K562 (cell line): Measurements from ENCODE around the gene APLF. TPM values are rescaled to one million over a fixed set of nuclear protein-coding genes. Genes with fewer than 3 reads are reported as not detected.

Experiments used
- ATF3 ChIP-seq, 2 experiments: fragments of 450-650 bp in 1 of 2; sonication (generic) in 1 of 2; formaldehyde crosslinking in 1 of 2; IDR thresholded peaks in 1 of 2; conservative IDR thresholded peaks in 1 of 2; 2 replicates each; pipeline versions ENCODE4 v1.6.1 to v1.8.1; 2016 to 2023; ENCODE audit warnings: mild to moderate bottlenecking in 2 of 2, moderate library complexity in 2 of 2, inconsistent platforms in 1 of 2, missing genetic modification reagents in 1 of 2
- ATF6 ChIP-seq: sonication (generic); formaldehyde crosslinking; IDR thresholded peaks from 2 replicates; pipeline ENCODE4 v1.4.0; 2020; ENCODE audit warnings: mild to moderate bottlenecking, missing genetic modification reagents
- ATF7 ChIP-seq: fragments of 450-650 bp; IDR thresholded peaks from 2 replicates; pipeline ENCODE4 v1.7.1; 2014; ENCODE audit warnings: mild to moderate bottlenecking, moderate library complexity
- CEBPG ChIP-seq, 3 experiments: fragments of 200-800 bp in 1 of 3; sonication (Bioruptor generic) in 1 of 3; sonication (generic) in 1 of 3; formaldehyde crosslinking in 1 of 3; IDR thresholded peaks in 2 of 3; conservative IDR thresholded peaks in 1 of 3; 2 replicates each; pipeline versions ENCODE4 v1.6.1 to v1.8.0; 2016 to 2022; ENCODE audit warnings: missing compliant biosample characterization in 2 of 3, missing genetic modification characterization in 2 of 3, mild to moderate bottlenecking in 1 of 3, missing genetic modification reagents in 1 of 3
- CEBPZ ChIP-seq: fragments of 150-350 bp; IDR thresholded peaks from 2 replicates; pipeline ENCODE4 v1.6.1; 2014; ENCODE audit warnings: low read depth, mild to moderate bottlenecking, low read length, borderline replicate concordance
- CTBP1 ChIP-seq: fragments of 450-650 bp; IDR thresholded peaks from 2 replicates; pipeline ENCODE4 v1.6.1; 2016; ENCODE audit warnings: borderline replicate concordance
- IRF9 ChIP-seq: fragments of 450-650 bp; IDR thresholded peaks from 2 replicates; pipeline ENCODE4 v1.6.1; 2016; ENCODE audit warnings: missing biosample characterization, missing genetic modification characterization
- LEF1 ChIP-seq: fragments of 450-650 bp; IDR thresholded peaks from 2 replicates; pipeline ENCODE4 v1.6.1; 2016; ENCODE audit warnings: mild to moderate bottlenecking
- MAZ ChIP-seq, 2 experiments: fragments of 450-650 bp in 1 of 2; sonication (generic) in 1 of 2; formaldehyde crosslinking; IDR thresholded peaks in 1 of 2; conservative IDR thresholded peaks in 1 of 2; 2 replicates each; pipeline versions ENCODE4 v1.4.0 to v1.5.0; 2020; ENCODE audit warnings: mild to moderate bottlenecking in 1 of 2, missing genetic modification reagents in 1 of 2
- NFE2 ChIP-seq: IDR thresholded peaks from 2 replicates; pipeline ENCODE4 v1.6.1; 2014; ENCODE audit warnings: antibody characterized with exemption, low read depth
- TOE1 ChIP-seq, 2 experiments: fragments of 450-650 bp in 1 of 2; sonication (generic) in 1 of 2; formaldehyde crosslinking in 1 of 2; IDR thresholded peaks; 2 replicates each; pipeline versions ENCODE4 v1.7.1 to v1.8.0; 2016 to 2022; ENCODE audit warnings: borderline replicate concordance in 2 of 2, mild to moderate bottlenecking in 2 of 2, antibody characterized with exemption in 1 of 2, inconsistent platforms in 1 of 2, low read depth in 1 of 2, missing genetic modification reagents in 1 of 2, moderate library complexity in 1 of 2
- TRIM24 ChIP-seq, 2 experiments: fragments of 450-650 bp; IDR thresholded peaks; 2 replicates each; pipeline ENCODE4 v1.6.1; 2016
- U2AF1 ChIP-seq: fragments of 200-400 bp; formaldehyde crosslinking; optimal IDR thresholded peaks from 2 replicates; pipeline ENCODE3; 2017; ENCODE audit warnings: mild to moderate bottlenecking, low read depth, low read length, moderate library complexity
- ZBTB9 ChIP-seq: fragments of 450-650 bp; formaldehyde crosslinking; IDR thresholded peaks from 2 replicates; pipeline ENCODE4 v1.4.0; 2020; ENCODE audit warnings: mild to moderate bottlenecking, moderate library complexity
- ZNF766 ChIP-seq: fragments of 200-800 bp; sonication (Bioruptor generic); conservative IDR thresholded peaks from 2 replicates; pipeline ENCODE4 v1.6.1; 2016; ENCODE audit warnings: missing genetic modification characterization, missing compliant biosample characterization
- ZNF778 ChIP-seq: fragments of 450-650 bp; formaldehyde crosslinking; IDR thresholded peaks from 2 replicates; pipeline ENCODE4 v1.4.0; 2020; ENCODE audit warnings: mild to moderate bottlenecking, moderate library complexity
- ZSCAN32 ChIP-seq: fragments of 450-650 bp; formaldehyde crosslinking; IDR thresholded peaks from 2 replicates; pipeline ENCODE4 v1.4.0; 2020; ENCODE audit warnings: mild to moderate bottlenecking, moderate library complexity
- polyA plus RNA-seq, 8 experiments: library from polyadenylated mRNA; depleted of rRNA in 4 of 8; stranded (reverse) in 5 of 8; unstranded in 3 of 8; fragments of >200 nt; fragmentation: Nextera tagmentation in 2 of 8; fragmentation: Illumina TruSeq in 1 of 8; extraction: Ambion mirVana in 2 of 8; extraction: Trizol in 1 of 8; gene quantifications; 2 replicates each; pipeline versions ENCODE4 v1.2.1 to v1.2.3, GENCODE V29; 2011 to 2014; ENCODE audit warnings: inconsistent platforms in 1 of 8, missing spikeins in 1 of 8
- total RNA-seq, 7 experiments: library from RNA; depleted of rRNA in 6 of 7; stranded (reverse); fragments of >200 nt in 6 of 7; fragmentation: Illumina TruSeq in 2 of 7; extraction: Trizol in 2 of 7; gene quantifications; 2 replicates each; pipeline versions ENCODE4 v1.2.1 to v1.2.3, GENCODE V29; 2011 to 2021; ENCODE audit warnings: low replicate concordance in 1 of 7

Gene APLF
- total and polyA plus RNA-seq, 9 of the 15 experiments (the other 6 are each of a cell fraction or from before 2014, with no cell fraction given) = 0.07 to 1.1 (median 0.71) TPM

GRCh38 chr2:68429311-68429826 is 38.0 kb upstream of the APLF start (continued):
- TF ChIP-seq TOE1 (IDR thresholded peaks at IDR 0.05; ENCODE audit: borderline replicate concordance) (peak; percentile 45; the same call in 1 of the 2 replicates), TOE1 (CRISPR knock-in tag; IDR thresholded peaks at IDR 0.05; ENCODE audit: borderline replicate concordance, low read depth) (no peak), U2AF1 (no peak), ZSCAN32 (CRISPR knock-in tag) (peak; percentile 65; the same call in 1 of the 2 replicates), ZBTB9 (CRISPR knock-in tag) (peak; percentile 74; the same call in 1 of the 2 replicates), ATF7 (peak; percentile 88), TRIM24 (IDR thresholded peaks at IDR 0.05) (peak in 1 of 2 experiments; percentile 48; a peak in 1 of 4 replicates), ATF3 (IDR thresholded peaks at IDR 0.05) (peak; percentile 95), ATF3 (CRISPR knock-in tag; conservative IDR thresholded peaks at IDR 0.05) (0 out of 2 replicates have a peak, but pooled peaks have one; percentile 33), ATF6 (CRISPR knock-in tag) (no peak), CEBPG (CRISPR knock-in tag; IDR thresholded peaks at IDR 0.05) (peak; percentile 65), CEBPG (tag; conservative IDR thresholded peaks at IDR 0.05 in 1 of 2, IDR thresholded peaks at IDR 0.05 in 1 of 2) (peak; percentile 90 to 95), IRF9 (tag) (peak; percentile 64; the same call in 1 of the 2 replicates), CEBPZ (no peak), MAZ (CRISPR knock-in tag; conservative IDR thresholded peaks at IDR 0.05 in 1 of 2, IDR thresholded peaks at IDR 0.05 in 1 of 2) (peak; percentile 21 to 26; a peak in 1 of 4 replicates), CTBP1 (peak; percentile 66), LEF1 (peak; percentile 62; the same call in 1 of the 2 replicates), ZNF766 (CRISPR knock-in tag) (peak; percentile 74; the same call in 1 of the 2 replicates), ZNF778 (no peak), NFE2 (0 out of 2 replicates have a peak, but pooled peaks have one; percentile 9)
